HFFc6 (cell line): ENCODE results near the gene COPB1. TPM values are rescaled to one million over a fixed set of nuclear protein-coding genes. Genes with fewer than 3 reads are reported as not detected.

Source experiments
- DNase-seq: peaks from one replicate; pipeline ENCODE4 v3.0.0-alpha.2; 2018
- H3K27ac Mint-ChIP-seq: 2 replicates; pipeline ENCODE4 v1.8.0; 2020; ENCODE audit warnings: mild to moderate bottlenecking, mixed read lengths
- H3K27me3 Mint-ChIP-seq: 2 replicates; pipeline ENCODE4 v1.8.0; 2021; ENCODE audit warnings: mild to moderate bottlenecking, moderate library complexity, mixed read lengths; ENCODE audit not compliant: insufficient read depth
- H3K36me3 Mint-ChIP-seq: 2 replicates; pipeline ENCODE4 v1.8.0; 2021; ENCODE audit warnings: low read depth, mixed read lengths
- H3K4me1 Mint-ChIP-seq: 2 replicates; pipeline ENCODE4 v1.8.0; 2020; ENCODE audit warnings: low read depth, mixed read lengths
- H3K4me3 Mint-ChIP-seq: 2 replicates; pipeline ENCODE4 v1.8.0; 2020; ENCODE audit warnings: mild to moderate bottlenecking, moderate library complexity, mixed read lengths
- H3K9me3 Mint-ChIP-seq: 2 replicates; pipeline ENCODE4 v1.8.0; 2020; ENCODE audit warnings: mild to moderate bottlenecking, mixed read lengths
- total RNA-seq, 6 experiments: library from RNA; stranded (reverse); fragmentation: NEBNext Ultra II Directional; extraction: Animal tissue kit (Norgen Biotek cat#: 25700); gene quantifications; 2 replicates in 1 of 6; 3 replicates in 5 of 6; pipeline ENCODE4 v1.2.3, GENCODE V29; 2021
- TF ChIP-seq, protein P1 (sequence below): fragments of 200-600 bp; sonication (generic); IDR thresholded peaks from 2 replicates; pipeline ENCODE4 v1.5.0; 2021; ENCODE audit warnings: antibody characterized with exemption, mild to moderate bottlenecking

The COPB1 gene
- total RNA-seq, 6 experiments from 2014 or later, result 161 to 193 (median 187) TPM

DNA sequence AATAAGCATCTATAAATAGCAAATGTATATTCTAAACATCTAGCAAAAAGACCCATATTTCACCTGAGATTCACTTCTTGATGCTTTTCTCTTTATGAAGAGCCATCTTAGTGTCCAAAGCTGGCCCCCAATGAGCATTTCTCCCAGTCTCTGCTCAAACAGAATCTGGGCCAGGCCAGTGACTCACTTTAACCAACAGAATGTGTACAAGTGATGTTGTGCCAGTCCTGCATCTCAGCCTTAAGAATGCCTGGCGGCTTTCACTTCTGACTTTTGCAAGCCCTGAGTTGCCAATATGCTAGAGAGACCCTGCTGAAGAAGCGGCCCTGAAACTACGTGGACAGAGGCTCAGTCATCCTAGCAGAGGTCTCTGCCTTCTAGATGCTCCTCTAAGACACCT, 6.9 kb upstream of the COPB1 start:
- Mint-ChIP-seq H3K4me1 (peaks cover 5% of the 10 kb centered on the region), H3K4me3 (no peak overlapping the region), H3K27ac (peak overlapping the region; percentile 2; the same call in 1 of the 2 replicates), H3K36me3 (peaks cover 33% of the 10 kb centered on the region), H3K27me3 (no peaks in the 10 kb centered on the region; the same call in 1 of the 2 replicates), H3K9me3 (no peaks in the 10 kb centered on the region)
- TF ChIP-seq, protein P1, sequence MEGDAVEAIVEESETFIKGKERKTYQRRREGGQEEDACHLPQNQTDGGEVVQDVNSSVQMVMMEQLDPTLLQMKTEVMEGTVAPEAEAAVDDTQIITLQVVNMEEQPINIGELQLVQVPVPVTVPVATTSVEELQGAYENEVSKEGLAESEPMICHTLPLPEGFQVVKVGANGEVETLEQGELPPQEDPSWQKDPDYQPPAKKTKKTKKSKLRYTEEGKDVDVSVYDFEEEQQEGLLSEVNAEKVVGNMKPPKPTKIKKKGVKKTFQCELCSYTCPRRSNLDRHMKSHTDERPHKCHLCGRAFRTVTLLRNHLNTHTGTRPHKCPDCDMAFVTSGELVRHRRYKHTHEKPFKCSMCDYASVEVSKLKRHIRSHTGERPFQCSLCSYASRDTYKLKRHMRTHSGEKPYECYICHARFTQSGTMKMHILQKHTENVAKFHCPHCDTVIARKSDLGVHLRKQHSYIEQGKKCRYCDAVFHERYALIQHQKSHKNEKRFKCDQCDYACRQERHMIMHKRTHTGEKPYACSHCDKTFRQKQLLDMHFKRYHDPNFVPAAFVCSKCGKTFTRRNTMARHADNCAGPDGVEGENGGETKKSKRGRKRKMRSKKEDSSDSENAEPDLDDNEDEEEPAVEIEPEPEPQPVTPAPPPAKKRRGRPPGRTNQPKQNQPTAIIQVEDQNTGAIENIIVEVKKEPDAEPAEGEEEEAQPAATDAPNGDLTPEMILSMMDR, result no peak
- peak; percentile 10 for DNase-seq

DNA sequence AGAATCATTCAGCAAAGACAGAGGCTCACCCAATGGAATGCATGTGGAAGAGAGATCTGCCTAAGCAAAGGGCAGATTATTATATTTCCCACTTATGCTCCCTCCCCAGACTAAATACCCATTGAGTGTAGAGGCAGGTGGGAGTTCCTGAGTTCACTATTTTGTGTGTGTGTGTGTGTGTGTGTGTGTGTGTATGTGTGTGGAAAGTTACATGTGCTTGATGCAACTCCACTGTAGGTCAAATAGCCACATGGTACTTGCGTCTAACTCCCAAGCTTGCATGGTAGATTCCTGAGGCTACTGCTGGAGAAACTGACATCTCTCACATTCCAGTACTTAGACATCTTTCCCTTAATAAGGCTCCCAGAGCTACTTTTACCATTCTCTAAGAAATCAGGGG, 3.4 kb upstream of the COPB1 start:
- Mint-ChIP-seq H3K27me3 (peaks cover 2% of the 10 kb centered on the region; the same call in 1 of the 2 replicates), H3K27ac (no peak overlapping the region), H3K9me3 (no peaks in the 10 kb centered on the region), H3K36me3 (peaks cover 31% of the 10 kb centered on the region), H3K4me3 (no peak overlapping the region), H3K4me1 (peaks cover 30% of the 10 kb centered on the region)
- no peak for DNase-seq
- TF ChIP-seq, protein P1, result no peak

GRCh38 chr11:14502039-14502438, 2.4 kb upstream of the COPB1 start:
- H3K36me3 Mint-ChIP-seq, result peaks cover 37% of the 10 kb centered on the region
- H3K27ac Mint-ChIP-seq, result no peak overlapping the region

GRCh38 chr11:14500181-14500651, 605 bp upstream of the COPB1 start:
- TF ChIP-seq, protein P1, result no peak
- peaks cover 37% of the 10 kb centered on the region for H3K36me3 Mint-ChIP-seq
- DNase-seq, result peak; percentile 52
- peaks cover 49% of the 10 kb centered on the region for H3K4me1 Mint-ChIP-seq
- H3K9me3 Mint-ChIP-seq, result no peaks in the 10 kb centered on the region
- peaks cover 2% of the 10 kb centered on the region for H3K27me3 Mint-ChIP-seq
- peak overlapping the region; percentile 95 for H3K27ac Mint-ChIP-seq
- H3K4me3 Mint-ChIP-seq, result peak overlapping the region; percentile 97

More at GRCh38 chr11:14502039-14502438, 2.4 kb upstream of the COPB1 start:
- Mint-ChIP-seq H3K9me3 (no peaks in the 10 kb centered on the region), H3K27me3 (peaks cover 2% of the 10 kb centered on the region; the same call in 1 of the 2 replicates), H3K4me1 (peaks cover 40% of the 10 kb centered on the region), H3K4me3 (no peak overlapping the region)
- DNase-seq, result no peak
- TF ChIP-seq, protein P1, result no peak

DNA sequence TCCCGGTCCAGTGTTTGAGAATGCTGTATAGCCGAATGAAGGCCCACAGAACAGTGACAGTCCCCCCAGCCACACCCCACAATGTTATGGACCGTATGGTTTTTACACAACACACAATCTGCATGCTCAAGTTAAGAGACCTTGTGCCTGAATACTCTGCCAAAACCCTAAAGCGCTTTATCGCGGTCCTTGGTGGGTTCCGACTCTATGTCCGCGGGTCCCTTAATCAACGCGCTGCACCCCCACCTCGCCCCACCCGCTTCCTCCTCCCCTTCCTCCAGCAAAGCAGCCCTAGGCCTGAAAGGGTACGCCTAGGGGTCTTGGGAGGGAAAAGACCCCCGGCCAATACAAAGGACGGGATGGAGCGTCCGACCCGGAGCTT, 442 bp downstream of the COPB1 start:
- peaks cover 2% of the 10 kb centered on the region for H3K27me3 Mint-ChIP-seq
- no peaks in the 10 kb centered on the region for H3K9me3 Mint-ChIP-seq
- peaks cover 57% of the 10 kb centered on the region for H3K4me1 Mint-ChIP-seq
- H3K36me3 Mint-ChIP-seq, result peaks cover 47% of the 10 kb centered on the region
- peak overlapping the region; percentile 97 for H3K4me3 Mint-ChIP-seq
- TF ChIP-seq, protein P1, result no peak
- no peak for DNase-seq
- peak overlapping the region; percentile 95 for H3K27ac Mint-ChIP-seq
